Measurements from ENCODE around the gene PROM1.

Gene PROM1

DNA sequence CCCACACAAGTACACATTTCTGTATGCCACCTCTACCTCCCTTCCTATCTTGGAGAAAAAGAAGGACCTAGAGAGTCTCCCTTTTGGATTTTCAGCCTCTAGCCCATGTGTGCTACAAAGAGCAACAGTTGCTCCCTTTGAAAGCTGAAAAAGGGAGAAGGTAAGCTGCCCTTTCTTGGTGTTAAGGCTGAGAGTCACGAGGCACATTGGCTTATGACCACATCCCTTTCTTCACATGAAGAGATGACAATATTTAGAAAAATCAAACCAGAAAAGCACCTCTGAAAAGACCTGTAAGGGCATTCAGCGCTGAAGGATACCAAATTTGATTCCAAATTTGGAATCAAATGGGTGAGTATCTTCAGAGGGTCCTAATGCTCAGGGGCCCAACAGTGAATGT, 138.9 kb downstream of the PROM1 start:
- DNase-seq (ENCODE audit: low spot score), result no peak

DNA sequence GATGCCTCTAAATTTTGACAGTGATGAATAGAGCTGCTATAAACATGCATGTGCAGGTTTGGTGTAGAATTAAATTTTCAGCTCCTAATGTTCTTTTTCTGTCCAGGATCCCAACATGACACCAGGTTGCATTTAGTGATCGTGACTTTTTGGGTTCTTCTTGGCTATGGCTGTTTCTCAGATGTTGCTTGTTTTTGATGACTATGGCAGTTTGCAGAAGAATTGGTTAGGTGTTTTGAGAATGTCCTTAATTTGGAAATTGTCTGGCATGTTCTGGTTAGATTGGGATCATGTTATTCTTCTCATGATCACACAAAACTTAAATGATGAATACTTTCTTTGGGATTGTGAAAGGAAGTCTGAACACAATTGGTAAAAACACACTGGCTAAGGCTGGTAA, 141.5 kb downstream of the PROM1 start:
- DNase-seq (ENCODE audit: low spot score), result no peak

DNA sequence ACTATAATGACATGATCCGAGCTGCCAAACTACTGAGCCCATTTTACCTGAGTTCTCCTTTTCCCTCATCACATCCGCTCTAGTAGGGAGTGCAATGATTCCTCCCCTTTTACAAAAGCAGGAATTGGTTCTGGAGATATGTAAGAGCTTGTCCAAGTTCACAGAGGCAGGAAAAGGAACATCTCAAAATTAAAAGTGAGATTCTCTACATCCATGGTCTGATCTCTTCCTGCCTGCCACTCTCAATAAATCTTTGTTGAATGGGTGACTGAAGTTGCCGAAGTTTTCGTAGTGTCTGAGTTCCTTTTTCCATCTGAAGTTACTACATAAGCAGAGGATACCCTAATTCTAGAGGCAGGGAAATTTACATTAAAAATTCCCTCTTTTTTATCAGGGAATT, 145.2 kb downstream of the PROM1 start, which contains the start of gene FGFBP1:
TSS of gene FGFBP1 (minus strand) at position 101 of the 400 bp plus-strand sequence. CDS start 2,108 bp downstream, outside the sequence.
- no peak for DNase-seq (ENCODE audit: low spot score)

DNA sequence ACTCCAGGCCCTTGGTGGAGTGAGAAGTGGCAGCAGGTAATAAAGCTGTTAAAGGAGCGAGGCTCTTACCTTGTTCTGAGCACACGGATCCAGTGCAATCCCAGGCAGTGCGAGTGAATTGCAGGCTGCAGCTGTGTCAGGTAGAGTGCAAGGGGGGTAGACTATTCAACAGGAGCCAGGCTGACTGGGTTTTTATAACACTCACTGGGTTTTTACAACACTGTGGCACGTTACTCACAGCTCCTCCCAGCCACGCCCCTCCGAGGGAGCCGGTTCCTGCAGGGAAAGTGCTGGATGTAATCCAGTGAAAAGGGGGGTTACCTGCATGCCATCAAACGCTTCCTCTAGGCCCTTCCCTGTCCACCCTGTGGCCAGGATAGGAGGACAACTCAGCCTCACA, 145.6 kb downstream of the PROM1 start:
- DNase-seq (ENCODE audit: low spot score), result no peak

DNA sequence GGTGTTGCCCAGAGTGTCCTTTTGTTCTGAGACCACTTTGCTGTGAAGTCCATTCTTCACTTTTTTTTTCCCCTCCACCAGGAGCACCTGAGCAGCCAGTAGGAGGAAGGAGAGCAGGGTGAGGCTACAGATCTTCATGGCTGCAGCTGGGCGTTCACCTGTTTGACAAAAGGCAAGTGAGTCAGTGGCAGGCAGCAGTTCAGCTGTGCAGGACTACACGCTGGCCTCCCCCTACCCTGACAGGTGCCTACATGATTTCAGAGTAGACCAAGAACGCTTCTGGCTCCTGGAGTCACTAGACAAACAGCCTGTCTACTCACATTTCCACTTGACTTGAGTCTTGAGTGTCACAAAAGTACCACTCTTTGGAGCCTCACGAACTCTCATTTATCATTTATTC, 147.3 kb downstream of the PROM1 start:
- DNase-seq (ENCODE audit: low spot score), result no peak

DNA sequence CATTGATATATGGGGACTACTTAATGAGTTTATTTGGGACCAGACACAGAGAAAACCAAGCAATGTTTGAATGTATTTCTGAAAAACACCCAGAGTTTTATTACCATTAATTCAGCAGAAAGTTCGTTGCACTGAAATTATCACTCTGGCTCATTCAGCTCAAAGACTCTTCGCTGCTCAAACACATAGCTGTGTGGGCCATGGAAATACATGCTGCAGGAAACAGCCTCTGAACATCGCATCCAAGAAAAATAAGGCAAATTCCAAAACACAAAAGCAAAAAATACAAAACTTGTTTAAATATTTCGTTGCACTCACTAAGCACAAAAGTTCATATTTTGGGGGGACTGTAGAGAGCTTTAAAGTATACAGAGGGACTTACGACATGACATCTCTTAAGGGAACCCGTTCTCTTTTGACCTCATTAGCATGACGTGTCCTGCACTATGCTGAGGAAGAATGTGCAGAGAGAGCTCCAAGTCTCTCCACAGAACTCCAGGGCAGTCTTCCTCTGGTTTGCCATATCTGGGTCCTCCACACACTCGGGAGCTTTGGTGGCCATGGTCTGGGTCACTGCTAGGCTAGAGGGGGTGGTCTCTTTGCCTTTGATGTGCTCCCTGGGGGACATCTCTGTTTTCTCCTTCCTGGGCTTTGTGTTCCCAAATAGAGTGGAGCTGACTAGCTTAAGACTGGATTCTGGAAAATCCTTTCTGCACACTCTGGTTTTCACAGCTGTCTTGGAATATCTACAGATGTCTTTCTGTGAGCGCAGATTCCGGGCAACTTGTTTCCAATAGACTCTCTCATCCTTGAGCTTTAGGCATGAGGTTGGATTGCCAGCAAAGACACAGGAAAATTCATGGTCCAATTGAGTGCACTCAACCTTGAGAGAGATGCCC, 148.1 kb downstream of the PROM1 start:
- no peak for DNase-seq (ENCODE audit: low spot score)

DNA sequence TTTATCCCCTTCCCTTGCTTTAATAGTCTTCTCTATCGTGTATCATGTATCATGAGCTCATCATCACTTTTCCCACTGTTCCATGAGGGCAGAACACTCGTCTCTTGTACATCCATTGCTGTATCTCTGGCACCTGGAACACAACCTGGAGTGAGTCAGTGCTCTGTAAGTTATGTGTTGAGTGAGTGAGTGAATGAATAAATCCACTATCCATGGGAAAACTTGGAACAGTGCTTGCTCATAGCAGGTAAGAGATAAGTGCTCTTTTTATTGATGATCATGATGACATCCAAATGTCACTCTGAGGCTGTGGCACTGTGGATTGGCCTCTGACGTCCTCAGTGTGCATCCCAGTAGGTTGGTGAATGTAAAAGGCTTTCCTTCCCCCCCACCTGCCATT, 149.6 kb downstream of the PROM1 start:
- DNase-seq (ENCODE audit: low spot score), result no peak

DNA sequence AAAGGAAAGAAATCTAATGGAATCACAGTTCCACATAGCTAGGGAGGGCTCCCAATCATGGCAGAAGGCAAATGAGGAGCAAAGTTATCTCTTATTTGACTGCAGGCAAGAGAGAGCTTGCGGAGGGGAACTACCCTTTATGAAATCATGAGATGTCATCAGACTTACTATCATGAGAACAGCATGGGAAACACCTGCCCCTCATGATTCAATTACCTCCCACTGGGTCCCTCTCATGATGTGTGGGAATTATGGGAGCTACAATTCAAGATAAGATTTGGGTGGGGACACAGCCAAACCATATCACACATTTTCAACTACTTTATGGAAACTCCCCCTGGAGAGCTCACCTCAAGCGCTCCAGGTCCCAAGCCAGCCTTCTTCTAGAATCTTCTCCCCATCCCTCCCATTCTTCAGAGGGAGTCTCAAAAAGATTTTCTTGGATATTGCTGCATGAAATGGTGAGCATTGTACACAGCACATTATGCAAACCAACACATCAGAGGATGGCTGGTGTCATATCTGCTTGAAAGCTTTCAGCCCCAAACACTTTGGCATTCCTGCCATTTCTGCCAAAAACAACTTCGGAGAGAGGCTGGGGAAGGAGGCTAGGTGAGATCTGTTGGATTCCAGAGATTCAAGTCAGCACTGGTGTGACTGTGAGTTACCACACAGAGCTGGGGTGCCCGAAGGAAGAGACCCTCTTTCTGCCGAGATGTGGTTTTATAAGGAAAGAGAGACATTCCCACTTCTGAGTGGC, 152.2 kb downstream of the PROM1 start:
- no peak for DNase-seq (ENCODE audit: low spot score)

DNA sequence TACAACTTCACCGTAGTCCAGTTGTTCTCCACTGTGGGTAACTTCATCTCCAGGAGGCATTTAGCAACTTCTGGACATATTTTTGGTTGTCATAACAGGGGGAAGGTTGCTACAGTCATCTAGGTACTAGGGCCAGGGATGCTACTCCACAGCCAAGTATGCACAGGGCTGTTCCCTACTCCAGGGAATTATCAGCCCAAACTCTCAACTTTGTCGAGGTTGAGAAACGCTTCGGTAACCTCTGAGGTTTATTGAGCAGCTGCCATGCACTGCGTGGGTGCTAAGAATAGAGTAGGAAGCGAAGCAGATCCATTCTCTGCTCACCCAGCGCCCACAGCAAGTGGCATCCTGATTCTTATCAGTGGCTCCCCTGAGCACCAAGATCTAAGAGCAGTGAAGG, 153.5 kb downstream of the PROM1 start:
- DNase-seq (ENCODE audit: low spot score), result no peak

DNA sequence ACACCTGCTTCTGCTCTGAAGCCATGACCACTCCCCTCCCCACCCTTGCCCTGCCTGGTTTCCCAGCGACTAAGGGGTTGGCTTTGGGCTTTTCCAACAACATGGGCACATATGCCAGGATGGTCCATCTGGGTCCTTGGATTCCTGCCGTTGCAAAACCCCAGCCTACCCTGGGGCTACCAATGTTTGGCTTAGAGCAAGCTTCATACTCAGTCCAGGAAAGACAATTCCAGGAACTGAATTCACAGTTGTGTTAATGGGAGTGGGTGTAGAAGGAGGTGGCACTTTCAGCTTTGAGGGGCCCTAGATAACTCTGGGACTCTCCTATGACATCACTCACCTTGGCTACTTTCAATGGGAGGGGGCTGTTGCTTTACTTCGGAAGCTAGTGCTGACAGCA, 154.3 kb downstream of the PROM1 start:
- no peak for DNase-seq (ENCODE audit: low spot score)

DNA sequence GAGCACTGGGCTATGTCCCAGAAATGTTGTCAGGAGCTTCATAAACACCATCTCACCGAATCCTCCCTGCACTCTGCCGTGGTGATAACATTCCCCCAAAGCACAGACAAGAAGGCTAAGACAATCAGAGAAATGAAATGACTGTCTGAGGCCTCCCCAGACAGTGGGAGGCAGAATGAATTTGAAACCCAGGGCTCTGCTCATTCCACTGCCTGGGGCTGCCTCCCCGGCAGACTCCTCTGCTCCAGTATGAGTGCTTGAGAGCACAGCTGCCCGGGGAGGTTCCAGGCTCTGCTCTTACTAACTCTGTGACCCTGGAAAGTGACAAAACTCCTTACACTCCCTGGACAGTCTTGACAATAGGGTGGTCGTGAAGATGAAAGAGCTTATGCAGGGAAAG, 154.9 kb downstream of the PROM1 start:
- DNase-seq (ENCODE audit: low spot score), result no peak

DNA sequence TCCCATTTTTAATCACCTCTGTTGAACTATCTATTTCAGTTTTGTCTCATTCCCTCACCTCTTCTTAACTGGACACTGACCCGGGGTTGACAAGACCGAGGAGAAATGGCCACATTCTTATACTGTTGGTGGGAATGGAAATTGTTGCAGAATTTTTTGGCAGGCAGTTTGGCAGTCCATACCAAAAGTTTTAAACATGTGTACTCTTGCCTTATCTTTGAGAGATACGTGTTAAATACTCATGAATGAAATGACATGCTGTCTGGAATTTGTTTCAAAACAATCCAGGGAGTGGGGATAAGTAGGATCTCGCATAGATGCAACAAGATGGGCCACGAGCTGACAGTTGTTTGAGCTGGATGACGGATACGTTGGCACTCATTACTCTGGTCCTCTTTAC, 157.3 kb downstream of the PROM1 start:
- DNase-seq (ENCODE audit: low spot score), result no peak

DNA sequence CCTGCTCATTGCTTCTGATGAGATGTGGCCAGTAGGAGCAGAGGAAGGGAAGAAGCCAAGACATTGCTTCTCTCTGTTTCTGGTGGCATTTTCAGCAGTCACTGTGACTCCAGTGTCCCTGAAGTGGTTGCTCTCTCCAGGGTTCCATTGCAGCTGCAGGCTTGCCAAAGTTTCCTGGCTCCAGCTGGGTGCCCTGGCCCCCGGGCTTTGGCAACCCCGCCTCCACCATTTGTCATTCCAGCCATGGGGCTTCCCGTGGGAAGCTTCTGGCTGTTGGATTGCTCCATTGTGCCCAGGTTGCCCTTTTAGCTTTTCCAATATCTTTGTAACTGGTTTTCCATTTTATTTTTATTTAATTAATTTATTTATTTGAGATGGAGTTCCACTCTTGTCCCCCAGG, 158.0 kb downstream of the PROM1 start:
- no peak for DNase-seq (ENCODE audit: low spot score)

DNA sequence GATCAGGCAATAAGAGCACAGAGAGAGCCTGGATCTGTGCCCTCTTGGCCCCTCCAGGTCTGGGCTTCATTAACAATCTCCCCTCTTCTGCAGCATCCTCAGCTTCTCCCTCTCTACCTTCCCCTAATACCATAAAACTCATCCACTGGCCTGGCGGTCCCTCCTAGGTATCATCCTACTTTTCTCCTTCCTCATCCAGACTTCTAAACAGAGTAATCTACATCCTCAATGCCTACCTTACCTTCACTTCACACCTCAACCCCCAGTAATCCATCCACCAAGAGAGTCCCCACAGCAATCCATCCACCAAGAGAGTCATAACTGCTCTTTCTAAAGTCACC, 162.3 kb downstream of the PROM1 start:
- no peak for DNase-seq (ENCODE audit: low spot score)

DNA sequence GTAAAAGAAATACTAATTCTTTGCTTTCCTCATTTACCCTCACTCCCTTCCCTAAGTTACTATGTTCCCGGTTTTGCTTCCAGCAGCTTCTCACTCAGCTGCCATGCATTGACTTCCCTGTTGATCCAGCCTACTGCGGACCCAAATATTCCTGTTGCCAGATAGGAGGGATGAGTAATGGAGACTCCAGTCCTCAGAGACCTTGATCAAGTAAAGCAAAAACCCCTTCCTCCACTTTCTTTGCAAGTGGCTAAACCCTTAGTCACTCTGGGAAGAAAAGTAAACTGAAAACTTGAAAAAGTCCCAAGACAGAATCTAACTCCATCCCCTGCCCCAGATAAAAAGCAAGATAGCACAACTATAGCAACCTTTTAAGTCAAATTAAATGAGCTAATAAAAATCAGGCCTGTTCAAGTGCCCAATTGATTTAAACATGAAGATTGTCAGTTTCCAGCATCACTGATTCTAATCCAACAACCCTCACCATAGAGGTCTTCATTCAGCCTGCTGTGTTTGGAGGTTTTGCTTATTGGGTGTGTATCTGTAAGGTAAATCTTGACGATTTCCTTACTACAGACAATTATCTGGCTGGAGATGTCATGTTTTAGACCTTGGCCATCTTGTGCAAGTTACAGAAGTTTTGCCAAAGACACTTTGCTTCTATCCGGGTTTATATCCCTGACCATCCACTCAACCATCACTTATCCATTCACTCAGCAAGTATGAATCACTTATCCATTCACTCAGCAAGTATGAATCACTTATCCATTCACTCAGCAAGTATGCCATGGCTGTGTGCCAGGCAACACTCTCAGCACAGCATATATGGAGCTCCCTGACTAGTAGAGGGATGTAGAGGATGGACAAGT, 162.9 kb downstream of the PROM1 start:
- no peak for DNase-seq (ENCODE audit: low spot score)

DNA sequence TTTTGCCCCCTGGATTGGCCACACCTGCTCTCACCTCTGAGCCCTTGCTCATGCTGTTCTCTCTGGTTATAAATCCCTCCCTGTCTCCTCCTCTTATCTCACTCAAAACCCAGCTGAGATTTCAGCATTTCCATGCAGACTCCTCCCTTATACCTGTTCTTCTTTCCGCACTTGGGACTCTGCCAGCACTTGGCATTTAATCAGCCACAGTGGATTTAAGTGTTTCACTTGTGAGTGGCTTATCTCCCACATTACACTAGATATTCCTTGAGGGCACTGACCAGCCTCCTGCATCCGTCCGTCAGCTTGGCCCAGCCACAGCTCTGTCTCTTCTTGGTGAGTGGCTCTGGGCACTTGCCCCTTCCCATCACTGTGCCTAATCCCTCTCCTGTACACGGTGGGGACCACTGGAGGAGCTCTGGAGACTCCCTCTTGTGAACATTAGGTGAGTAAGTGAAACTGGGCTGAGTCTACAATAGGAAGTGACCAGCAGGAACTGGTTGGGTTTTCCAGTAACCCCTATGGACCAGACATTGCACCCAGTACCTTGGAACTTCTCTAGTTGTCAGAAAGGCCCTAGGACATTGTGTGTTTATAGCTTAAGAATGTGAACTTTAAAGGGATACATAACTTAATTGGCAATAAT, 165.2 kb downstream of the PROM1 start:
- DNase-seq (ENCODE audit: low spot score), result no peak
